EL (cell line): Measurements from ENCODE around the gene UFM1.
"Not testable (repeated sequence)": the region's sequence is repeated elsewhere in the genome, so short reads cannot be mapped to it uniquely, and the experiment has no call there.

Experiments used
- DNase-seq: peaks from one replicate; pipeline ENCODE4 v3.0.0-alpha.2; 2016

Gene UFM1

GRCh38 chr13:38366954-38367645, 17.4 kb downstream of the UFM1 start:
- peak; percentile 53 for DNase-seq

- DNase-seq, result no peak
Measured at GRCh38 chr13:38369058-38369457, 19.4 kb downstream of the UFM1 start.

GRCh38 chr13:38370096-38370495, 20.4 kb downstream of the UFM1 start:
- DNase-seq, result not testable (repeated sequence)

- DNase-seq, result no peak
Measured at GRCh38 chr13:38372820-38373383, 23.3 kb downstream of the UFM1 start.

- DNase-seq, result no peak
Measured at GRCh38 chr13:38376546-38376945, 26.9 kb downstream of the UFM1 start.

GRCh38 chr13:38381890-38382289, 32.2 kb downstream of the UFM1 start:
- no peak for DNase-seq

- DNase-seq, result no peak
Measured at GRCh38 chr13:38382946-38383345, 33.3 kb downstream of the UFM1 start.

GRCh38 chr13:38384171-38384570, 34.5 kb downstream of the UFM1 start:
- DNase-seq, result no peak

GRCh38 chr13:38385153-38385891, 35.7 kb downstream of the UFM1 start:
- no peak for DNase-seq

- no peak for DNase-seq
Measured at GRCh38 chr13:38386421-38386820, 36.8 kb downstream of the UFM1 start.

GRCh38 chr13:38391341-38391740, 41.7 kb downstream of the UFM1 start:
- no peak for DNase-seq

- peak; percentile 51 for DNase-seq
Measured at GRCh38 chr13:38394777-38395496, 45.3 kb downstream of the UFM1 start.

GRCh38 chr13:38395497-38395788, 45.8 kb downstream of the UFM1 start:
- DNase-seq, result no peak

- peak; percentile 61 for DNase-seq
Measured at GRCh38 chr13:38398711-38399493, 49.3 kb downstream of the UFM1 start.

GRCh38 chr13:38399535-38399934, 49.9 kb downstream of the UFM1 start:
- no peak for DNase-seq

- DNase-seq, result no peak
Measured at GRCh38 chr13:38401276-38401675, 51.6 kb downstream of the UFM1 start.

- DNase-seq, result no peak
Measured at GRCh38 chr13:38405216-38405615, 55.6 kb downstream of the UFM1 start.

- no peak for DNase-seq
Measured at GRCh38 chr13:38409771-38410170, 60.1 kb downstream of the UFM1 start.

GRCh38 chr13:38412266-38412665, 62.6 kb downstream of the UFM1 start:
- no peak for DNase-seq
